H1 (cell line): ENCODE measurements around the gene LGI4. TPM values are rescaled to one million over a fixed set of nuclear protein-coding genes. Genes with fewer than 3 reads are reported as not detected.

Experiments
- CTCF ChIA-PET: fragments of 300-600 bp; sonication (Branson Sonifier 250); formaldehyde crosslinking; loops from one replicate; lab custom pipeline; 2021; ENCODE audit not compliant: partially characterized antibody; lab: Charles Lee
- POLR2A ChIA-PET: fragments of 300-600 bp; sonication (Branson Sonifier 250); formaldehyde crosslinking; loops from one replicate; lab custom pipeline; 2021; ENCODE audit warnings: inconsistent platforms; ENCODE audit not compliant: partially characterized antibody; lab: Charles Lee
- DNase-seq, 2 experiments: peaks; one replicate each; pipeline versions ENCODE4 v3.0.0 to v3.0.0-alpha.2; 2010 to 2022; ENCODE audit warnings: low spot score in 2 of 2, low read depth in 1 of 2, mixed read lengths in 1 of 2
- FAIRE-seq: peaks from 2 replicates; lab custom pipeline; 2011; peaks lifted over from hg19 to GRCh38; lab: Jason Lieb, UNC
- H2AFZ ChIP-seq: 2 replicates; pipeline ENCODE4 v1.8.1; 2012; ENCODE audit warnings: low read length, inconsistent platforms
- H2AK5ac ChIP-seq: 2 replicates; pipeline ENCODE4 v1.6.1; 2013; ENCODE audit warnings: low read depth, low read length
- H2BK120ac ChIP-seq: replicated peaks from 2 replicates; pipeline ENCODE3; 2013; ENCODE audit warnings: low read depth, low read length, inconsistent platforms
- H2BK12ac ChIP-seq: 2 replicates; pipeline ENCODE4 v1.6.1; 2013; ENCODE audit warnings: low read depth, low read length
- H2BK15ac ChIP-seq: 2 replicates; pipeline ENCODE4 v1.6.1; 2013; ENCODE audit warnings: low read length
- H2BK20ac ChIP-seq: 2 replicates; pipeline ENCODE4 v1.6.1; 2013; ENCODE audit warnings: low read length
- H2BK5ac ChIP-seq: 2 replicates; pipeline ENCODE4 v1.6.1; 2013; ENCODE audit warnings: low read depth, low read length
- H3K14ac ChIP-seq: 2 replicates; pipeline ENCODE4 v1.6.1; 2013; ENCODE audit warnings: inconsistent platforms; ENCODE audit not compliant: insufficient read length
- H3K18ac ChIP-seq: 2 replicates; pipeline ENCODE4 v1.6.1; 2013; ENCODE audit warnings: low read length; ENCODE audit errors: extremely low read depth
- H3K23ac ChIP-seq: 2 replicates; pipeline ENCODE4 v1.6.1; 2013; ENCODE audit warnings: inconsistent platforms; ENCODE audit not compliant: insufficient read length
- H3K23me2 ChIP-seq: 2 replicates; pipeline ENCODE4 v1.6.1; 2013; ENCODE audit warnings: low read depth, low read length
- H3K27ac ChIP-seq: 2 replicates; pipeline ENCODE4 v1.6.1; 2011; ENCODE audit warnings: low read depth, low read length, inconsistent platforms
- H3K27me3 ChIP-seq, 4 experiments: replicated peaks in 1 of 4; 1 replicate in 1 of 4; 2 replicates in 3 of 4; pipeline versions ENCODE4 v1.6.1 to v1.8.1; 2011 to 2013; ENCODE audit warnings: low read length in 3 of 4, mild to moderate bottlenecking in 3 of 4, inconsistent platforms in 2 of 4, mixed read lengths in 2 of 4, moderate library complexity in 1 of 4; ENCODE audit not compliant: control insufficient read depth in 3 of 4, insufficient read depth in 3 of 4; ENCODE audit errors: extremely low read depth in 1 of 4
- H3K36me3 ChIP-seq, 4 experiments: 2 replicates each; pipeline versions ENCODE4 v1.6.1 to v1.8.1; 2011 to 2013; ENCODE audit warnings: mild to moderate bottlenecking in 4 of 4, low read length in 3 of 4, moderate library complexity in 2 of 4, control low read depth in 1 of 4, inconsistent platforms in 1 of 4; ENCODE audit not compliant: insufficient read depth in 4 of 4, control insufficient read depth in 2 of 4
- H3K4ac ChIP-seq: replicated peaks from 2 replicates; pipeline ENCODE3; 2013; ENCODE audit warnings: low read length, low read depth, mixed read lengths, inconsistent platforms; ENCODE audit not compliant: insufficient read length
- H3K4me1 ChIP-seq, 4 experiments: replicated peaks in 1 of 4; 1 replicate in 1 of 4; 2 replicates in 3 of 4; pipeline versions ENCODE4 v1.6.1 to v1.8.1; 2011 to 2013; ENCODE audit warnings: low read length in 3 of 4, inconsistent platforms in 2 of 4, mixed read lengths in 1 of 4; ENCODE audit not compliant: insufficient read depth in 4 of 4, control insufficient read depth in 3 of 4
- H3K4me2 ChIP-seq, 2 experiments: 2 replicates each; pipeline versions ENCODE4 v1.6.1 to v1.8.1; 2011 to 2013; ENCODE audit warnings: low read depth in 2 of 2, low read length in 2 of 2, control low read depth in 1 of 2, inconsistent platforms in 1 of 2, mild to moderate bottlenecking in 1 of 2; ENCODE audit not compliant: insufficient read depth in 1 of 2
- H3K4me3 ChIP-seq, 4 experiments: fragments of 200-600, 300-600 bp in 1 of 4; sonication (generic), shearing (Covaris generic), sonication (Bioruptor Twin) in 1 of 4; 2 replicates each; pipeline versions ENCODE4 v1.5.1 to v1.8.1; 2011 to 2016; ENCODE audit warnings: low read length in 4 of 4, low read depth in 3 of 4, control low read depth in 2 of 4, inconsistent platforms in 2 of 4, mild to moderate bottlenecking in 2 of 4, mixed read lengths in 1 of 4, moderate library complexity in 1 of 4; ENCODE audit not compliant: insufficient read depth in 2 of 4; ENCODE audit errors: extremely low read depth in 1 of 4
- H3K56ac ChIP-seq: replicated peaks from 2 replicates; pipeline ENCODE3; 2013; ENCODE audit warnings: low read depth, mild to moderate bottlenecking, mixed read lengths, low read length, inconsistent platforms; ENCODE audit not compliant: insufficient read length
- H3K79me1 ChIP-seq: 2 replicates; pipeline ENCODE4 v1.6.1; 2013; ENCODE audit warnings: low read depth, low read length, control low read depth
- H3K79me2 ChIP-seq, 2 experiments: 2 replicates each; pipeline versions ENCODE4 v1.6.1 to v1.8.1; 2012 to 2013; ENCODE audit warnings: low read length in 2 of 2, mild to moderate bottlenecking in 2 of 2, inconsistent platforms in 1 of 2; ENCODE audit not compliant: insufficient read depth in 2 of 2, control insufficient read depth in 1 of 2
- H3K9ac ChIP-seq, 4 experiments: replicated peaks in 1 of 4; 1 replicate in 1 of 4; 2 replicates in 3 of 4; pipeline versions ENCODE4 v1.6.1 to v1.8.1; 2011 to 2013; ENCODE audit warnings: low read depth in 3 of 4, low read length in 3 of 4, control low read depth in 2 of 4, mild to moderate bottlenecking in 2 of 4, moderate library complexity in 2 of 4, inconsistent platforms in 1 of 4; ENCODE audit errors: extremely low read depth in 1 of 4
- H3K9me3 ChIP-seq, 2 experiments: 2 replicates each; pipeline versions ENCODE4 v1.6.1 to v1.8.1; 2012 to 2013; ENCODE audit warnings: mild to moderate bottlenecking in 2 of 2, moderate library complexity in 2 of 2, control low read depth in 1 of 2, inconsistent platforms in 1 of 2, low read depth in 1 of 2, low read length in 1 of 2, mixed read lengths in 1 of 2; ENCODE audit not compliant: insufficient read depth in 2 of 2
- H4K20me1 ChIP-seq, 2 experiments: replicated peaks in 1 of 2; 2 replicates each; pipeline versions ENCODE3 to v1.8.1; 2011 to 2013; ENCODE audit warnings: inconsistent platforms in 2 of 2, low read length in 2 of 2, mild to moderate bottlenecking in 1 of 2; ENCODE audit not compliant: insufficient read depth in 2 of 2, control insufficient read depth in 1 of 2
- H4K5ac ChIP-seq: 2 replicates; pipeline ENCODE4 v1.6.1; 2013; ENCODE audit warnings: low read length, low read depth, mixed read lengths, inconsistent platforms; ENCODE audit not compliant: insufficient read length
- H4K8ac ChIP-seq: 2 replicates; pipeline ENCODE4 v1.8.0; 2013; ENCODE audit warnings: mild to moderate bottlenecking, moderate library complexity, low read length, inconsistent platforms; ENCODE audit not compliant: insufficient read depth; ENCODE audit errors: extremely low read depth
- H4K91ac ChIP-seq: replicated peaks from 2 replicates; pipeline ENCODE3; 2013; ENCODE audit warnings: low read length, mixed read lengths, inconsistent platforms; ENCODE audit not compliant: insufficient read length
- BCL11A ChIP-seq, 2 experiments: IDR thresholded peaks; one replicate each; pipeline ENCODE4 v1.6.1; 2011; ENCODE audit warnings: low read depth in 2 of 2, low read length in 2 of 2, mild to moderate bottlenecking in 2 of 2
- CHD1 ChIP-seq: IDR thresholded peaks from 2 replicates; pipeline ENCODE4 v1.6.1; 2012; ENCODE audit warnings: low read depth, low read length, improper control_type of control experiment
- E2F6 ChIP-seq: IDR thresholded peaks from 2 replicates; pipeline ENCODE4 v1.6.1; 2012; ENCODE audit warnings: inconsistent platforms
- EZH2 ChIP-seq: fragments of 200-600 bp; sonication (generic); IDR thresholded peaks from 2 replicates; pipeline ENCODE4 v1.7.1; 2012; ENCODE audit warnings: low read depth, mild to moderate bottlenecking, moderate library complexity, low read length, inconsistent platforms; ENCODE audit not compliant: severe bottlenecking
- RXRA ChIP-seq: IDR thresholded peaks from 2 replicates; pipeline ENCODE4 v1.6.1; 2011; ENCODE audit warnings: low read depth, mild to moderate bottlenecking, low read length, moderate library complexity; ENCODE audit not compliant: insufficient read depth
- SRF ChIP-seq: IDR thresholded peaks from 2 replicates; pipeline ENCODE4 v1.6.1; 2011; ENCODE audit warnings: mild to moderate bottlenecking, low read depth, low read length, moderate library complexity
- SUZ12 ChIP-seq: fragments of 200-600 bp; sonication (generic); IDR thresholded peaks from 2 replicates; pipeline ENCODE4 v1.6.1; 2012; ENCODE audit warnings: mild to moderate bottlenecking, inconsistent platforms, low read length, moderate library complexity, mixed read lengths
- TEAD4 ChIP-seq: IDR thresholded peaks from 2 replicates; pipeline ENCODE4 v1.6.1; 2012; ENCODE audit warnings: low read depth, low read length, inconsistent platforms, mixed read lengths
- WGBS, 2 experiments: shearing (Covaris generic) in 1 of 2; methylation state at CpG; one replicate each; pipeline versions ENCODE4 v1.1.6 to v1.1.7; 2013 to 2015; ENCODE audit warnings: low lambda C conversion rate in 2 of 2, mixed read lengths in 2 of 2, inconsistent platforms in 1 of 2, low coverage in 1 of 2, missing lambda C conversion rate in 1 of 2; ENCODE audit not compliant: insufficient replicate concordance in 2 of 2, insufficient coverage in 1 of 2, insufficient read length in 1 of 2; ENCODE audit errors: extremely low coverage in 1 of 2, missing lambda C conversion rate in 1 of 2; 5-methylcytosine and 5-hydroxymethylcytosine counted together
- polyA plus RNA-seq, 7 experiments: library from polyadenylated mRNA; depleted of rRNA in 3 of 7; stranded (reverse) in 5 of 7; unstranded in 2 of 7; fragments of >200 nt in 5 of 7; fragments of 200-250 nt in 2 of 7; gene quantifications; 1 replicate in 5 of 7; 2 replicates in 1 of 7; 4 replicates in 1 of 7; pipeline versions ENCODE4 v1.2.1 to v1.2.3, GENCODE V29; 2011 to 2013; ENCODE audit warnings: missing spikeins in 2 of 7, mixed read lengths in 2 of 7
- total RNA-seq: library from RNA; stranded (reverse); fragmentation: NEBNext Ultra II Directional; extraction: Animal tissue kit (Norgen Biotek cat#: 25700); gene quantifications from 2 replicates; pipeline ENCODE4 v1.2.1, GENCODE V29; 2021
- TF ChIP-seq, protein P1 (sequence below): IDR thresholded peaks from 2 replicates; pipeline ENCODE4 v1.6.1; 2011; ENCODE audit warnings: low read length, improper control_type of control experiment
- TF ChIP-seq, protein P2 (sequence below): IDR thresholded peaks from 2 replicates; pipeline ENCODE4 v1.6.1; 2012; ENCODE audit warnings: low read length, inconsistent platforms

Gene LGI4
- total and polyA plus RNA-seq, 2 of the 8 experiments (the other 6 are each of a cell fraction or from before 2014, with no cell fraction given), result 2.0 to 8.2 TPM

GRCh38 chr19:35099897-35100275 is 35.0 kb downstream of the LGI4 start:
- H2BK5ac ChIP-seq, result no peak overlapping the region
- H2BK20ac ChIP-seq, result no peak overlapping the region
- whole genome bisulfite sequencing, 2 experiments, result 88% methylated on average over 13 of the region's 13 CpGs; no CpG with 5 or more reads in 1 of the 2 experiments
- H2BK12ac ChIP-seq, result no peak overlapping the region
- no peaks in the 10 kb centered on the region for H3K36me3 ChIP-seq
- no peak overlapping the region for H4K8ac ChIP-seq
- H3K4me1 ChIP-seq, result peaks cover 0 to 3% (median 1%) of the 10 kb centered on the region in 4 experiments; a peak in 3 of 7 replicates
- no peaks in the 10 kb centered on the region; the same call in 1 of the 2 replicates for H3K23me2 ChIP-seq
- no peak overlapping the region for H3K9ac ChIP-seq
- H3K4me3 ChIP-seq, result no peak overlapping the region
- no peak overlapping the region for H4K91ac ChIP-seq
- H3K14ac ChIP-seq, result no peak overlapping the region
- H2BK120ac ChIP-seq, result no peak overlapping the region
- H3K4ac ChIP-seq, result no peak overlapping the region
- POLR2A ChIA-PET, result interaction anchor here (1.1 to 1.7 kb wide), 4 partner anchors 9 to 44 kb away, joined by 3 to 6 read pairs (median 4); no protein-coding TSS in a partner anchor
- H3K27me3 ChIP-seq, result no peaks in the 10 kb centered on the region
- no peak overlapping the region for H3K4me2 ChIP-seq
- no peak overlapping the region for H2BK15ac ChIP-seq
- CTCF ChIA-PET, result interaction anchor here (1.0 to 3.4 kb wide), 12 partner anchors 9 to 205 kb away, joined by 3 to 19 read pairs (median 6); partner anchors contain the start of genes FXYD5 and LGI4
- H3K23ac ChIP-seq, result no peak overlapping the region
- no peaks in the 10 kb centered on the region for H4K20me1 ChIP-seq
- H3K27ac ChIP-seq, result no peak overlapping the region
- no peaks in the 10 kb centered on the region for H3K79me1 ChIP-seq
- no peaks in the 10 kb centered on the region for H3K9me3 ChIP-seq
- FAIRE-seq (no peak), DNase-seq (no peak)
- no peak overlapping the region for H2AK5ac ChIP-seq
- no peak overlapping the region for H4K5ac ChIP-seq
- no peak overlapping the region for H2AFZ ChIP-seq
- H3K18ac ChIP-seq, result no peak overlapping the region
- H3K56ac ChIP-seq, result no peak overlapping the region
- H3K79me2 ChIP-seq, result no peaks in the 10 kb centered on the region
- TF ChIP-seq, protein P1, sequence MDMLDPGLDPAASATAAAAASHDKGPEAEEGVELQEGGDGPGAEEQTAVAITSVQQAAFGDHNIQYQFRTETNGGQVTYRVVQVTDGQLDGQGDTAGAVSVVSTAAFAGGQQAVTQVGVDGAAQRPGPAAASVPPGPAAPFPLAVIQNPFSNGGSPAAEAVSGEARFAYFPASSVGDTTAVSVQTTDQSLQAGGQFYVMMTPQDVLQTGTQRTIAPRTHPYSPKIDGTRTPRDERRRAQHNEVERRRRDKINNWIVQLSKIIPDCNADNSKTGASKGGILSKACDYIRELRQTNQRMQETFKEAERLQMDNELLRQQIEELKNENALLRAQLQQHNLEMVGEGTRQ, result no peak
- TF ChIP-seq RXRA (no peak), E2F6 (no peak), EZH2 (no peak), CHD1 (no peak), SUZ12 (no peak), TEAD4 (no peak), BCL11A (IDR thresholded peaks at IDR 0.05; ENCODE audit: low read depth in 2 of 2, low read length in 2 of 2) (no peak), SRF (no peak)
- TF ChIP-seq, protein P2, sequence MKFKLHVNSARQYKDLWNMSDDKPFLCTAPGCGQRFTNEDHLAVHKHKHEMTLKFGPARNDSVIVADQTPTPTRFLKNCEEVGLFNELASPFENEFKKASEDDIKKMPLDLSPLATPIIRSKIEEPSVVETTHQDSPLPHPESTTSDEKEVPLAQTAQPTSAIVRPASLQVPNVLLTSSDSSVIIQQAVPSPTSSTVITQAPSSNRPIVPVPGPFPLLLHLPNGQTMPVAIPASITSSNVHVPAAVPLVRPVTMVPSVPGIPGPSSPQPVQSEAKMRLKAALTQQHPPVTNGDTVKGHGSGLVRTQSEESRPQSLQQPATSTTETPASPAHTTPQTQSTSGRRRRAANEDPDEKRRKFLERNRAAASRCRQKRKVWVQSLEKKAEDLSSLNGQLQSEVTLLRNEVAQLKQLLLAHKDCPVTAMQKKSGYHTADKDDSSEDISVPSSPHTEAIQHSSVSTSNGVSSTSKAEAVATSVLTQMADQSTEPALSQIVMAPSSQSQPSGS, result no peak
